Peyer's patch (tissue), 4 donors: Measurements from ENCODE around the gene EP400. TPM values are rescaled to one million over a fixed set of nuclear protein-coding genes. Genes with fewer than 3 reads are reported as not detected.
"Not testable (repeated sequence)": the region's sequence is repeated elsewhere in the genome, so short reads cannot be mapped to it uniquely, and the experiment has no call there.

Experiments
- DNase-seq, 3 donors: peaks; one replicate each; pipeline ENCODE4 v3.0.0-alpha.2; 2017 to 2019
- H3K27ac ChIP-seq, 4 donors: fragments of 200-600 bp; sonication (generic); one replicate each; pipeline ENCODE4 v1.5.1; 2016 to 2019
- H3K27me3 ChIP-seq, 2 donors: fragments of 200-600 bp; sonication (generic); one replicate each; pipeline ENCODE4 v1.5.1; 2019
- H3K36me3 ChIP-seq, 3 donors: fragments of 200-600 bp; sonication (generic); one replicate each; pipeline ENCODE4 v1.5.1; 2016 to 2019
- H3K4me1 ChIP-seq, 4 donors: fragments of 200-600 bp; sonication (generic); one replicate each; pipeline ENCODE4 v1.5.1; 2016 to 2019
- H3K4me3 ChIP-seq, 4 donors: fragments of 200-600 bp; sonication (generic); 1 replicate in 3 of 4; 2 replicates in 1 of 4; pipeline ENCODE4 v1.5.1; 2016 to 2019; ENCODE audit warnings: mild to moderate bottlenecking in 1 of 4
- H3K9me3 ChIP-seq, 4 donors: fragments of 200-600 bp; sonication (generic); one replicate each; pipeline ENCODE4 v1.5.1; 2016 to 2019; ENCODE audit warnings: mild to moderate bottlenecking in 1 of 4
- POLR2A ChIP-seq, 2 donors: fragments of 450-650 bp; IDR thresholded peaks; one replicate each; pipeline ENCODE4 v1.5.1; 2017; ENCODE audit warnings: antibody characterized with exemption in 2 of 2, mild to moderate bottlenecking in 2 of 2, moderate library complexity in 2 of 2
- total RNA-seq, 4 donors: library from RNA; depleted of rRNA; stranded (reverse); fragments of >200 nt; gene quantifications; one replicate each; pipeline ENCODE4 v1.1.0, GENCODE V29; 2016
- TF ChIP-seq, protein P1 (sequence below), 6 experiments: fragments of 450-650 bp in 4 of 6; fragments of 200-600 bp in 2 of 6; sonication (generic) in 1 of 6; IDR thresholded peaks; one replicate each; pipeline ENCODE4 v1.5.1; 2017 to 2019; ENCODE audit warnings: antibody characterized with exemption in 6 of 6, mild to moderate bottlenecking in 3 of 6, moderate library complexity in 1 of 6

Gene EP400
- total RNA-seq, 4 donors from 2014 or later, result 22.1 to 60.2 (median 49.2) TPM

DNA sequence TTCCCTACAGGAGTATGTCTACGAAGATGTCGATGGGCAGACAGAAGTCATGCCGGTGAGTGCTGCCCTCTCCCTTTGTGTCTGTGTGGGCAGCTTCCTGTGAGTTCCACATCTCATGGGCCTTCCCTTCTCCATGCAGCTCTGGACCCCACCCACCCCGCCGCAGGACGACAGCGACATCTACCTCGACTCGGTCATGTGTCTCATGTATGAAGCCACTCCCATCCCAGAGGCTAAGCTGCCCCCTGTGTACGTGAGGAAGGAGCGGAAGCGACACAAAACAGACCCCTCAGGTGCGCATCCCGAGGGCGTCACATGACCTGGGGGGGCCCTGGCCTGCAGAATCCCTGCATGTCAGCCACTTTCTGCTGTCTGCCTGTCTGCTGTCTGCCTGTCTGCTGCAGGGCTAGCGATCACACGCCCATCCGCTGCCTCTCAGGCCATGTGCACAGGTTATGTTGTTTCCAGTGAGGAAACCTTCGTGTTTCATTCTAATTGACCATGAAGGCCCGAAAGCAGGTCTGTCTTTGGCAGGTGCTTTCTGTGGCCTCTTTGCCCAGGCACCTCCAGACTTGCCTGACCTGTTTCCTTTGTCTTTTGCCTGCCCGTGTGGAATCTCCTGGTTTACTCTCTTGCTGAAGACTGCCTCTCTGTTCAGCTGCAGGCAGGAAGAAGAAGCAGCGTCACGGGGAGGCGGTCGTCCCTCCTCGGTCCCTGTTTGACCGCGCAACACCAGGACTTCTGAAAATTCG, 95.1 kb downstream of the EP400 start:
- TF ChIP-seq, protein P1, sequence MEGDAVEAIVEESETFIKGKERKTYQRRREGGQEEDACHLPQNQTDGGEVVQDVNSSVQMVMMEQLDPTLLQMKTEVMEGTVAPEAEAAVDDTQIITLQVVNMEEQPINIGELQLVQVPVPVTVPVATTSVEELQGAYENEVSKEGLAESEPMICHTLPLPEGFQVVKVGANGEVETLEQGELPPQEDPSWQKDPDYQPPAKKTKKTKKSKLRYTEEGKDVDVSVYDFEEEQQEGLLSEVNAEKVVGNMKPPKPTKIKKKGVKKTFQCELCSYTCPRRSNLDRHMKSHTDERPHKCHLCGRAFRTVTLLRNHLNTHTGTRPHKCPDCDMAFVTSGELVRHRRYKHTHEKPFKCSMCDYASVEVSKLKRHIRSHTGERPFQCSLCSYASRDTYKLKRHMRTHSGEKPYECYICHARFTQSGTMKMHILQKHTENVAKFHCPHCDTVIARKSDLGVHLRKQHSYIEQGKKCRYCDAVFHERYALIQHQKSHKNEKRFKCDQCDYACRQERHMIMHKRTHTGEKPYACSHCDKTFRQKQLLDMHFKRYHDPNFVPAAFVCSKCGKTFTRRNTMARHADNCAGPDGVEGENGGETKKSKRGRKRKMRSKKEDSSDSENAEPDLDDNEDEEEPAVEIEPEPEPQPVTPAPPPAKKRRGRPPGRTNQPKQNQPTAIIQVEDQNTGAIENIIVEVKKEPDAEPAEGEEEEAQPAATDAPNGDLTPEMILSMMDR (IDR thresholded peaks at IDR 0.05), result no peak
- no peak for TF ChIP-seq POLR2A (IDR thresholded peaks at IDR 0.05)
- Histone ChIP-seq H3K27ac (no peak overlapping the region), H3K27me3 (no peaks in the 10 kb centered on the region), H3K4me3 (no peak overlapping the region), H3K36me3 (peaks cover 0 to 68% (median 0%) of the 10 kb centered on the region in 3 donors), H3K4me1 (no peaks in the 10 kb centered on the region), H3K9me3 (no peaks in the 10 kb centered on the region)
- no peak for DNase-seq

DNA sequence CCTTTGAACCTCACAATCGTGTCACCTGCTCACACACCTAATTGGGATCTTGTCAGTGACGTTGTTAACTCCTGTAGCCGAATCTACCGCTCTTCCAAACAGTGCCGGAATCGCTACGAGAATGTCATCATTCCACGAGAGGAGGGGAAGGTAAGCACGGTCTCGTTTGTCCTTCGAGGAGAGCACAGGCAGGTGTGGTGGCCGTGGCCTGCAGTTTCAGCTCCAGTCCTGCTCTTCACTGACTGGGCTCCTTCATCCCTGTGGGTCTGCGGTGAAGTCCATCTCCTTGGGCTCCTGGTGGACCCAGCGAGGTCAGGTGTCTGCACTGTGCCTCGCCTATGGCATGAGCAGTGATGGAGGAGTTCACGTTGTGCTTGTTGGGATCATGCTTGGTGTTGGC, 96.0 kb downstream of the EP400 start:
- no peaks in the 10 kb centered on the region for H3K9me3 ChIP-seq
- no peaks in the 10 kb centered on the region for H3K4me1 ChIP-seq
- TF ChIP-seq, protein P1 (IDR thresholded peaks at IDR 0.05), result no peak
- no peak for TF ChIP-seq POLR2A (IDR thresholded peaks at IDR 0.05)
- DNase-seq, result no peak
- H3K4me3 ChIP-seq, result no peak overlapping the region
- H3K27me3 ChIP-seq, result no peaks in the 10 kb centered on the region
- H3K27ac ChIP-seq, result no peak overlapping the region
- H3K36me3 ChIP-seq, result peaks cover 0 to 73% (median 0%) of the 10 kb centered on the region in 3 donors

DNA sequence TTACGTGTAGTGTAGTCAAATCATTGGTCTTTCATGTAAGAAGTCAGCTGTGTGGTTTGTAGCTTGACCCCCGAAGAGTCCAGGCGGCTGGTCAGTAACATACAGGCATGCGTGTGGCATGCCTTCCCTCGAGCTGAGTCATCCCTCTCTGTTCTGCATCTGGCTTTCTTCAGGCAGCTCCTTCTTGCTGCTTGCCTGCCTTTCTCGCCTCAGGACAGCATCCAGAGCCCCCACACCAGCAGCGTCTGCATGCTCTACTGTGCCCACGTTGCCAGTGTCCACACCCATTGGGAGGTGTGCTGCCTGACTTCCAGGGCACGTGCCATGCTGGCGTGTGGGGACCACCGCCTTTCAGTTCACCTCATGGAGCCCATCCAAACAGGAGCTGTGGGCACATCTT, 96.8 kb downstream of the EP400 start:
- H3K36me3 ChIP-seq, result peaks cover 0 to 74% (median 0%) of the 10 kb centered on the region in 3 donors
- no peaks in the 10 kb centered on the region for H3K4me1 ChIP-seq
- no peak overlapping the region for H3K27ac ChIP-seq
- TF ChIP-seq POLR2A (IDR thresholded peaks at IDR 0.05), result no peak
- TF ChIP-seq, protein P1 (IDR thresholded peaks at IDR 0.05), result no peak
- no peak overlapping the region for H3K4me3 ChIP-seq
- DNase-seq, result no peak
- H3K27me3 ChIP-seq, result no peaks in the 10 kb centered on the region
- no peaks in the 10 kb centered on the region for H3K9me3 ChIP-seq

DNA sequence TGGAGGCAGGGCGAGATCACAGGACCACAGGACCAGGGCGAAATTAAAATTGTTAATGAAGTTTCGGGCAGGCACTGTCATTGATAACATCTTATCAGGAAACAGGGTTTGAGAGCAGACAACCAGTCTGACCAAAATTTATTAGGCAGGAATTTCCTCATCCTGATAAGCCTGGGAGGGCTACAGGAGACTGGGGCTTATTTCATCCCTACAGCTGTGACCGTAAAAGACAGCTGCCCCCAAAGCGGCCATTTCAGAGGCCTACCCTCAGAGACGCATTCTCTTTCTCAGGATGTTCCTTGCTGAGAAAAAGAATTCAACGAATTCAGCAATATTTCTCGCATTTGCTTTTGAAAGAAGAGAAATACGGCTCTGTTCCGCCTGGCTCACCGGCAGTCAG, 97.9 kb downstream of the EP400 start:
- peaks cover 0 to 82% (median 0%) of the 10 kb centered on the region in 3 donors for H3K36me3 ChIP-seq
- not testable (repeated sequence) for H3K27ac ChIP-seq, H3K4me1 ChIP-seq, H3K27me3 ChIP-seq, H3K9me3 ChIP-seq, H3K4me3 ChIP-seq, DNase-seq

DNA sequence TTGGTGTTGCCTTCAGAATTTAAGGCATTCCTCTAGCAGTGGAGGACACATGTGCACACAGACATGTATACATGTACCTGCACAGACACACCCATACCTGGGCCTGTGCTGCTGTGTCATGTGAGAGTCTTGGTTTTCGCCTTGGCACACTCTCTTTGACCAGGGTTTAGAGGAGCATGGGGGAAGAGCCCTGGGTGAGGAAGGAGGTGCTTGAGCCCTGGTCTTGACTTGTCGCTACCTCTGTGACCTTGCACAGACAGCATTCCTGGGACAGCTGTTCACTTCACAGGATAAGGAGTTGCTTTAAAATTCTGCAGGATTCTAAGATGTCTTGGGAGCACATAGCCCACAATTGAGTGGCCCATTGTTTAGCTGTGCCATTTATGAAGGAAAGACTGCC, 99.7 kb downstream of the EP400 start:
- peaks cover 0 to 86% (median 0%) of the 10 kb centered on the region in 3 donors for H3K36me3 ChIP-seq
- no peak overlapping the region for H3K27ac ChIP-seq
- H3K4me1 ChIP-seq, result no peaks in the 10 kb centered on the region
- H3K9me3 ChIP-seq, result no peaks in the 10 kb centered on the region
- TF ChIP-seq POLR2A (IDR thresholded peaks at IDR 0.05), result no peak
- TF ChIP-seq, protein P1 (IDR thresholded peaks at IDR 0.05), result no peak
- no peak for DNase-seq
- no peaks in the 10 kb centered on the region for H3K27me3 ChIP-seq
- H3K4me3 ChIP-seq, result no peak overlapping the region

DNA sequence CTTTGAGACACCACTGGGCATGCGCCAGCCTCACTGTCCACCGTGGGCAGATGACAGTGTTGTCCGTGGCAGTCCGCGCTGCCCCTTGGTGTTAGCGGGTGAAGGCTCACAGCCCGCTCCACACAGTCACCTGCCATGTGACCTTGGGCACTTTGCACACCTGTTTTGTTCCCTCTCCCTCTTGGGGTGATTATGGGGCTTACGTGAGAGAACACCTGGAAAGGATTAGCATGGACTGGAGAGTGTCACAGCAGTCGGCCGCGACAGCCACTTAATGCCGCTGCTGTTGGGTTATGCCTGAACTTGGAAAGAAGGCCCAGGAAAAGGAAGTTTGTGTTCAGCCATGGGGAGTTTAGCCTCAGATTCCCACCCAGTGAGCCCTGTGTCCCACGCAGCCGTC, 100.1 kb downstream of the EP400 start:
- DNase-seq, result no peak
- H3K4me1 ChIP-seq, result no peaks in the 10 kb centered on the region
- no peak overlapping the region for H3K4me3 ChIP-seq
- no peak overlapping the region for H3K27ac ChIP-seq
- H3K9me3 ChIP-seq, result no peaks in the 10 kb centered on the region
- no peak for TF ChIP-seq POLR2A (IDR thresholded peaks at IDR 0.05)
- TF ChIP-seq, protein P1 (IDR thresholded peaks at IDR 0.05), result no peak
- H3K27me3 ChIP-seq, result no peaks in the 10 kb centered on the region
- H3K36me3 ChIP-seq, result peaks cover 0 to 86% (median 0%) of the 10 kb centered on the region in 3 donors
